Measurements from ENCODE around the gene ATP1A2.

GRCh38 chr1:160189649-160190625, 74.4 kb downstream of the ATP1A2 start, which contains the start of gene CASQ1:
- TF ChIP-seq CTCF (IDR thresholded peaks at IDR 0.05) (no peak), POLR2A (IDR thresholded peaks at IDR 0.05) (no peak)

Data from vagina (tissue), 2 donors.